Gastroesophageal sphincter (tissue), 3 donors: ENCODE data around the gene ABRACL.

Source experiments
- EP300 ChIP-seq: sonication (generic); formaldehyde crosslinking; IDR thresholded peaks from one replicate; pipeline ENCODE4 v1.6.1; 2017; ENCODE audit warnings: antibody characterized with exemption, mild to moderate bottlenecking
- POLR2A ChIP-seq, 2 donors: fragments of 450-650 bp; IDR thresholded peaks; one replicate each; pipeline ENCODE4 v1.6.1; 2017; ENCODE audit warnings: antibody characterized with exemption in 2 of 2, mild to moderate bottlenecking in 2 of 2, moderate library complexity in 1 of 2
- POLR2AphosphoS5 ChIP-seq: sonication (generic); formaldehyde crosslinking; IDR thresholded peaks from one replicate; pipeline ENCODE4 v1.6.1; 2017; ENCODE audit warnings: antibody characterized with exemption
- TF ChIP-seq, protein P1 (sequence below), 4 experiments: fragments of 200-600 bp in 2 of 4; fragments of 450-650 bp in 2 of 4; sonication (generic) in 1 of 4; IDR thresholded peaks; one replicate each; pipeline ENCODE4 v1.5.1; 2017 to 2019; ENCODE audit warnings: antibody characterized with exemption in 4 of 4, mild to moderate bottlenecking in 2 of 4, moderate library complexity in 2 of 4

- TF ChIP-seq, protein P1, sequence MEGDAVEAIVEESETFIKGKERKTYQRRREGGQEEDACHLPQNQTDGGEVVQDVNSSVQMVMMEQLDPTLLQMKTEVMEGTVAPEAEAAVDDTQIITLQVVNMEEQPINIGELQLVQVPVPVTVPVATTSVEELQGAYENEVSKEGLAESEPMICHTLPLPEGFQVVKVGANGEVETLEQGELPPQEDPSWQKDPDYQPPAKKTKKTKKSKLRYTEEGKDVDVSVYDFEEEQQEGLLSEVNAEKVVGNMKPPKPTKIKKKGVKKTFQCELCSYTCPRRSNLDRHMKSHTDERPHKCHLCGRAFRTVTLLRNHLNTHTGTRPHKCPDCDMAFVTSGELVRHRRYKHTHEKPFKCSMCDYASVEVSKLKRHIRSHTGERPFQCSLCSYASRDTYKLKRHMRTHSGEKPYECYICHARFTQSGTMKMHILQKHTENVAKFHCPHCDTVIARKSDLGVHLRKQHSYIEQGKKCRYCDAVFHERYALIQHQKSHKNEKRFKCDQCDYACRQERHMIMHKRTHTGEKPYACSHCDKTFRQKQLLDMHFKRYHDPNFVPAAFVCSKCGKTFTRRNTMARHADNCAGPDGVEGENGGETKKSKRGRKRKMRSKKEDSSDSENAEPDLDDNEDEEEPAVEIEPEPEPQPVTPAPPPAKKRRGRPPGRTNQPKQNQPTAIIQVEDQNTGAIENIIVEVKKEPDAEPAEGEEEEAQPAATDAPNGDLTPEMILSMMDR (IDR thresholded peaks at IDR 0.05), result no peak
- TF ChIP-seq POLR2AphosphoS5, result no peak
- TF ChIP-seq POLR2A (IDR thresholded peaks at IDR 0.05), result no peak
- TF ChIP-seq EP300, result no peak
Observed at GRCh38 chr6:138986578-138986977, 42.0 kb upstream of the ABRACL start.
